ENCODE data around the gene EGLN2.
"Not testable (repeated sequence)": the region's sequence is repeated elsewhere in the genome, so short reads cannot be mapped to it uniquely, and the experiment has no call there.

Gene EGLN2

GRCh38 chr19:40798683-40799557 lies at the start of gene EGLN2:
Gene EGLN2 (plus strand): TSS chr19:40799191. CDS start chr19:40800573, 1,382 bp downstream.
- peak; percentile 99 for DNase-seq (ENCODE audit: low read depth)
- peak within 1 kb of the TSS; percentile 91 for H3K4me3 ChIP-seq (ENCODE audit: low read depth, low read length)

DNA sequence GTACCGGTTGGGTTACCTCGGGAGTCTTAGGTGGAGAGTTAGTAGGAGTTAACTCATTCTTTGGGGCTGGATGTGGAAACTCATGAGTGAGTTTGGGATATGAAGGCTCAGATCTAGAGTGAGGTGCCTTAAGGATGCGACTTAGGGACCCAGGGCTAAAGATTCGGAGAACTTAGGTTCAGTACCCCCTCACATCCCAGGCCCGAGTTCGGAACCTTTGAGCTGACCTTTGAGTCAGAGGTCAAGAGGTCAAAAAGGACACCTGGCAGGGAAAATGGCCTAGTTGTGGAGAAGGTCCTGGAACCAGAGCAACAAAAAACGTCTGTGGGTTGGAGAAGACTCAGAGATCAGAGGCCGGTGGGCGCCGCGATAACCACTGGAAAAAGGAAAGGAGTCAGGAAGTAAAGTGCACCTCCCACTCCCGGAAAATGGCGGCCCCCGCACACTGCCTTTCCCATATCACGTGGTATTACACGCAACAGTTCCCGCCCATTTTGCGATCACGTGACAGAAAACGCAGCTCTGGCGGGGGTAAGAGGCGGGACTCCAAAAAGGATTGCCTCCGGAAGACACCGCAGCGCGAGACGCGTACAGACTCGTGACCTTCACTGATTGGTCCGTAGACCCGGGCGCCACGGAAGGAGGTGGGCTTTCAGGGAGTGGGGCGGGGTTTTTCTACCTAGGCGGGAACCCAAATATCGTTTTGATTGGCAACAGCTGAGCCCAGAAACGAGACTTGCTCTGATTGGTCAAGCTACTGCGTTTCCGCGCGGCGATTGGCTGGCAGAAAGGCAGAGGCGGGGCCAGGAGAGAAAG lies 48.7 kb upstream of the EGLN2 start, which contains the start of gene ACTMAP:
Gene ACTMAP (minus strand): TSS at position 420 of the 816 bp plus-strand sequence. CDS start 674 bp downstream, outside the sequence.
- peak; percentile 99 for DNase-seq (ENCODE audit: low read depth)
- peak within 1 kb of the TSS; percentile 90 for H3K4me3 ChIP-seq (ENCODE audit: low read depth, low read length)

- peak within 1 kb of the TSS; percentile 90 for H3K4me3 ChIP-seq (ENCODE audit: low read depth, low read length)
- DNase-seq (ENCODE audit: low read depth): peak; percentile 92
These were observed 48.0 kb upstream of the EGLN2 start, which contains the start of gene SNRPA for GRCh38 chr19:40750874-40751537. Gene SNRPA (plus strand): TSS chr19:40751203. CDS start chr19:40751409, 206 bp downstream.

GRCh38 chr19:40752257-40752781 lies 46.7 kb upstream of the EGLN2 start:
- DNase-seq (ENCODE audit: low read depth): no peak
- H3K4me3 ChIP-seq (ENCODE audit: low read depth, low read length): peak overlapping the region; percentile 90

- no peak for DNase-seq (ENCODE audit: low read depth)
- no peak overlapping the region for H3K4me3 ChIP-seq (ENCODE audit: low read depth, low read length)
These were observed 44.3 kb upstream of the EGLN2 start for GRCh38 chr19:40754611-40755247.

DNA sequence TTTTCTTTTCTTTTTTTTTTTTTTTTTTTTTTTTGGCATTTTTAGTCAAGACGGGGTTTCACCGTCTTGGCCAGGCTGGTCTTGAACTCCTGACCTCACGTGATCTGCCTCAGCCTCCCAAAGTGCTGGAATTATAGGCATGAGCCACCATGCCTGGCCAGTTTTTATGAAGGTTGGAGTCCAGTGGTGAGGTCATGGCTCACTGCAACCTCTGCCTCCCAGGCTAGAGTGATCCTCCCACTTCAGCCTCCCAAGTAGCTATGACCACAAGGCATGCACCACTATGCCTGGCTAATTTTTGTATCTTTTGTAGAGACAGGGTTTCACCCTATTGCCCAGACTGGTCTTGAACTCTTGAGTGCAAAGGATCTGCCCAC lies 43.8 kb upstream of the EGLN2 start:
- H3K4me3 ChIP-seq (ENCODE audit: low read depth, low read length): no peak overlapping the region
- DNase-seq (ENCODE audit: low read depth): no peak

GRCh38 chr19:40755791-40756190 lies 43.2 kb upstream of the EGLN2 start:
- H3K4me3 ChIP-seq (ENCODE audit: low read depth, low read length): no peak overlapping the region
- DNase-seq (ENCODE audit: low read depth): no peak

- DNase-seq (ENCODE audit: low read depth): no peak
These were observed 42.4 kb upstream of the EGLN2 start for GRCh38 chr19:40756502-40757110.

GRCh38 chr19:40758491-40758890 lies 40.5 kb upstream of the EGLN2 start:
- no peak overlapping the region for H3K4me3 ChIP-seq (ENCODE audit: low read depth, low read length)

More at GRCh38 chr19:40756502-40757110, 42.4 kb upstream of the EGLN2 start:
- no peak overlapping the region for H3K4me3 ChIP-seq (ENCODE audit: low read depth, low read length)

GRCh38 chr19:40759352-40759751 lies 39.6 kb upstream of the EGLN2 start:
- no peak overlapping the region for H3K4me3 ChIP-seq (ENCODE audit: low read depth, low read length)
- DNase-seq (ENCODE audit: low read depth): no peak

More at GRCh38 chr19:40758491-40758890, 40.5 kb upstream of the EGLN2 start:
- DNase-seq (ENCODE audit: low read depth): no peak

- H3K4me3 ChIP-seq (ENCODE audit: low read depth, low read length): no peak overlapping the region
- DNase-seq (ENCODE audit: low read depth): no peak
These were observed 36.1 kb upstream of the EGLN2 start for GRCh38 chr19:40762754-40763470.

GRCh38 chr19:40763526-40763925 lies 35.5 kb upstream of the EGLN2 start:
- no peak overlapping the region for H3K4me3 ChIP-seq (ENCODE audit: low read depth, low read length)
- DNase-seq (ENCODE audit: low read depth): no peak

GRCh38 chr19:40763963-40764362 lies 35.0 kb upstream of the EGLN2 start:
- H3K4me3 ChIP-seq (ENCODE audit: low read depth, low read length): no peak overlapping the region
- DNase-seq (ENCODE audit: low read depth): no peak

DNA sequence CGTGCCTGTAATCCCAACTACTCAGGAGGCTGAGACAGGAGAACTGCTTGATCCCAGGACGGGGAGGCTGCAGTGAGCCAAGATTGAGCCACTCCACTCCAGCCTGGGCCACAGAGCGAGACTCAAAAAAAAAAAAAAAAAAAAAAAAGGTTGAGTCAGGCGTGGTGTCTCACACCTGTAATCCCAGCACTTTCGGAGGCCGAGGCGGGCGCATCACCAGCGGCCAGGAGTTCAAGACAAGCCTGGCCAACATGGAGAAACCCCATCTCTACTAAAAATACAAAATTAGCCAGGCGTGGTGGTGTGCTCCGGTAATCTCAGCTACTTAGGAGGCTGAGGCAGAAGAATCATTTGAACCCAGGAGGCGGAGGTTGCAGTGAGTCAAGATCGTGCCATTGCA lies 32.6 kb upstream of the EGLN2 start:
- not testable (repeated sequence) for DNase-seq (ENCODE audit: low read depth); H3K4me3 ChIP-seq (ENCODE audit: low read depth, low read length)

DNA sequence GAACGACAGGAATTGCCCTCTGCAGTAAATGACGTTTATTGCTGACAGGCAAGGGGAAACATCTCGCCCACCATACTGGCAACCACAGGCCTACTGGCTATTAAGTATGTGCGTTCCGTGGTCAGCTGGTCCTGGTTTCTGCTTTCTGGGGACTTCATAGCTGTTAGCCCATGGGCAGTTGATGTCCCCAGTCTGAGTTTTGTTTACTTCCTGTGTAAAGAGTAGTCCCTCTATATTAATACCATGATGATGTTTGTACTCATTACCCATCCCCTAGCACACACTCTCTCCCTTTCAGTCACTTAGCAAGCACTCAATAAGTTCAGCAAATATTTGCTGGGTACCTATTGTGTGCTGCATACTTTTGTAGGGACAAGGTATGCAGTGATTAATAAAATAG lies 30.1 kb upstream of the EGLN2 start:
- no peak overlapping the region for H3K4me3 ChIP-seq (ENCODE audit: low read depth, low read length)
- no peak for DNase-seq (ENCODE audit: low read depth)

DNA sequence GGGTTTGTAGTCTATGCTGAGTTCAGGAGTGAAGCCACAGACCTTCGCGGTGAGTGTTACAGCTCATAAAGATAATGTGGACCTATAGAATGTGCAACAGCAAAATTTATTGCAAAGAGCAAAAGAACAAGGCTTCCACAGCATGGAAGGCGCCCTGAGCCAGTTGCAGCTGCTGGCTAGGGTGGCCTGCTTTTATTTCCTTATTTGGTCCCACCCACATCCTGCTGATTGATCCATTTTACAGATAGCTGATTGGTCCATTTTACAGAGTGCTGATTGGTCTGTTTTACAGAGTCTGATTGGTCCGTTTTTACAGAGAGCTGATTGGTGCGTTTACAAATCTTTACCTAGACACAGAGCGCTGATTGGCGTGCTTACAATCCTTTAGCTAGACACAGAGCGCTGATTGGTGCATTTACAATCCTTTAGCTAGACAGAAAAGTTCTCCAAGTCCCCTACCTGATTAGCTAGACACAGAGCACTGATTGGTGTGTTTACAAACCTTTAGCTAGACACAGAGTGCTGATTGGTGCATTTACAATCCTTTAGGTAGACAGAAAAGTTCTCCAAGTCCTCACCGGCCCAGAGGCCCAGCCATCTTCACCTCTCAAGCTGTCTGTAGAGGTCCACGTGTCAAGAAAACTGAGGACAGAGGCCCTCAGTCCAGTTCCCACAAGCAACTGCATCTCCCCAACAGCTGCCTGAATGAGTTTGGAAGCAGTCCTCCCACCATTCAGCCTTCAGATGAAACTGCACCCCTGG lies 27.7 kb upstream of the EGLN2 start:
- DNase-seq (ENCODE audit: low read depth); H3K4me3 ChIP-seq (ENCODE audit: low read depth, low read length): not testable (repeated sequence)

DNA sequence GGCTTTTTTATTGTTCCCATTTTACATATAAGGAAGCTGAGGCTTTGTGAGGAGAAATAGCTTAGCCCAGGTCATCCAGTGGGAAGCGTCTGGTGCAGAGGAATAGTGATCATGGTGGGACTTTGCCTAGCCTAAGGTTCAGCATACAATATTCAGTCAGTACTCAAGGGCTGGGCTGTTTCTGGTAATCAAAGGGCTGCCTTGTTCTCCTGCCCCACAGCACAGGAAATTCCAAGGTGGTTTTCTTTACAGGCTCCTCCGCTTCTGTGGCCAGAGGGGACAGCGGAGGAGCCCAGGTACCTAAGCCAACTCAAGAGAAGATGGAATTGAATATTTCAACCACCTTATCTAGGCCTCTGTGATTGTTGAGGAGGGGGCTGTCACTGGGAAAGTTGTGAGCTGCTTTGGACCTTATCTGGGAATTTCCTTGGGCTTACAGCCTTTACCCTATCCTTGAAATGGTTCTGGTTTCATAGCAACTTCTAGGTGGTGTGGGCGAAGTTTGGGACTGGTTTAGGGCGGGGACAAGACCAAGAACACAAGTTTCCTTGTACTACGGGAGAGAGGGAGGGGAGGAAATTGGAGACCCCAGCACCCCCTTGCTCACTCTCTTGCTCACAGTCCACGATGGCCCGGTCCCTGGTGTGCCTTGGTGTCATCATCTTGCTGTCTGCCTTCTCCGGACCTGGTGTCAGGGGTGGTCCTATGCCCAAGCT lies 23.9 kb upstream of the EGLN2 start, which contains the start of gene MIA:
Gene MIA (plus strand): TSS at position 606 of the 716 bp plus-strand sequence. CDS start 22 bp downstream, at position 628.
- H3K4me3 ChIP-seq (ENCODE audit: low read depth, low read length): no peak within 1 kb of the TSS
- no peak for DNase-seq (ENCODE audit: low read depth)
